Activated naive CD8-positive, alpha-beta T cell treated with anti-CD3 and anti-CD28 coated beads, Interleukin-2, amount 50 U/mL, for 16 hours (primary cell): ENCODE data around the gene RBKS.

Experiments
- DNase-seq: peaks from one replicate; pipeline ENCODE4 v3.0.0-alpha.2; 2020; ENCODE audit warnings: low read depth, low spot score

Gene RBKS

DNA sequence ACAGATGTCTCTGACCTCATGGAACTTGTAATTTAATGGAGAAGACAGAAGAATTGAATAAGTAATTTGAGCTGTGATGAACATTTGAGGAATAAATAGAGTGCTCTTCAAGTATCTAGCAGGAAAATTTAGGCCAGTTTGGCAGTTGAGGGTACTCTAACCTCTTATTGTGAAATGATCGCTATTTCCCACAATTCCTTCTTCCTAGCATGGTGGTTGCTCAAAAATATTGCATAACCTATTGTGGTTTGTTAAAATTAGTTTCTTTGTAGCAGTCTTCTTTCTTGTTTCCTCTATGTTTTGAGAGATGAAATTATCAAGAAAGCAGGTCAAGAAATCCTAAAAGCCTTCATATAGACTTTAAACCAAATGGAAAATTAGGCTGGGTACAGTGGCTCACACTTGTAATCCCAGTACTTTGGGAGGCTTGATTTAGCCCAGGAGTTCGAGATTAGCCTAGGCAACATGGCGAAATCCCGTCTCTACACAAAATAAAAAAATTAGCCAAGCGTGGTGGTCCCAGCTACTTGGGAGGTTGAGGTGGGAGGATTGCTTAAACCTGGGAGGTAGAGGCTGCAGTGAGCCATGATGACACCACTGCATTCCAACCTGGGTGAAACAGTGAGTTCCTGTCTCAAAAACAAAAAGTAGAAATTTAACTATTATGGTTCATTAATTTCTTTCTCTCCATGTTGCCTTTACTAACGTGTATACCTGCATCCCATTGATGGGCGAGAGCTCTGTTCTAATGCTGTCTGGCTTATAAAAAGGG lies 58.7 kb downstream of the RBKS start:
- no peak for DNase-seq

GRCh38 chr2:27830656-27831055 lies 59.5 kb downstream of the RBKS start:
- no peak for DNase-seq

GRCh38 chr2:27829791-27830190 lies 60.4 kb downstream of the RBKS start:
- DNase-seq = no peak

GRCh38 chr2:27828305-27828704 lies 61.9 kb downstream of the RBKS start:
- no peak for DNase-seq

GRCh38 chr2:27824401-27824800 lies 65.8 kb downstream of the RBKS start:
- DNase-seq = no peak

DNA sequence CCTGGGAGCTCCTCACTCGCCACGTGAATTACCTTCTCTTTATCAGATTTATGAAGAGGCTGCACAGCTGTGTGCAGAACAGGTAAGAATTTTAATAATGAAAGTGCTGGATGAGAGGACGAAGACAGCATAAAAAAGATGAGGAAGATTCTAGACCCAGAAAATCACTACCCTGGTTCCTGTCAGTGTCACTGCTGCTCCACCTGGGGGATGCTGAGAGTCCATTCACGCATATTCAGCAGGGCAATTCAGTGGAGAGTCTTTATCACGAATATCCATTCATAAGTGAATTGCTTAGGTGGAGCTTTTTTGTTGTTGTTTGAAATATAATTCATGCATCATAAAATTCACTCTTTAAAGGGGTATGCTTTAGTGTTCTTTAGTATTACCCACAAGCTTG lies 66.6 kb downstream of the RBKS start:
- no peak for DNase-seq

- DNase-seq = no peak
Observed at GRCh38 chr2:27823135-27823534, 67.1 kb downstream of the RBKS start.

GRCh38 chr2:27822049-27822448 lies 68.1 kb downstream of the RBKS start:
- DNase-seq = no peak

DNA sequence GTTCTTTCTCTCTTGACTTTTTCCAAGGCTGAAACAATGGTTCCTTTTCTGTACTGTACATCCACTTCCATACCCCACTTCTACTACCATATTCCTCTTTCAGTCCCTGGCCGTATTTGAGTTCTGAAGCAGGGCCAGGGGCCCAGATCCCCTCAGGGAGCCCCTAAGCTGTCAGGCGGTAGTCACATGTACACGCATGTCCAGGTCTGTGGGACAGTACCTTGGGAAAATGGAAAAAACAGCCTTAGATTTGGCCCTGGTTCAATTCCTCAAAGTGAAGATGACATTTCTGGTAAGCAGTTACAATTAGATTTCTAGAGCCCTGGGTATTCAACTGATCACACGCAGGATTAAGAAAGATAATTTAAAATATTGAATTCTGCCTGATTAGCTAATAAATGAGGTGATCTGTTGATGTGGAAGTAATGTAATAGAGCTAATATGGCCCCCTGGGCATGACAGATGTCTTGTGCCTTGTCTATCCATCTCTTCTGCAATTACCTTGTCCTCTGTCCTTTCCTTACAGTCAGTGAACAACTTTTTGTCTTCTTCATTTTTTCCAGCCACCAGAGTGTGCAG lies 74.2 kb downstream of the RBKS start:
- no peak for DNase-seq

- DNase-seq = no peak
Observed at GRCh38 chr2:27814758-27815157, 75.4 kb downstream of the RBKS start.

DNA sequence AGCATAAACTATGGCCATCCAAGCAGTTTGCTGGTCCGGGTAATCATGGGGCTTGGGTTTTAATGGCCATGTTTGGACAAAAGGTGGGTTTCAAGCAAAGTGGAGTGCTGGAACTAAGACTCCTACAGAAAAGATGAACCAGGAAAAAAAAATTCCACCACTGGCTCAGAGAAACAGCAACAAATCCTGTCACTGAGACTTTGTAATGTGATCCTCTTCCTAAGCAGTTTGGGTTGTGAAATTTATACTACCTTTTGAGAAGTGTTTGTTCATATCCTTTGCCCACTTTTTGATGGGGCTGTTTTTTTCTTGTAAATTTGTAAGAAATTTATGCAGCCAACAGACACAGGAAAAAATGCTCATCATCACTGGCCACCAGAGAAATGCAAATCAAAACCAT lies 78.4 kb downstream of the RBKS start:
- DNase-seq = no peak

DNA sequence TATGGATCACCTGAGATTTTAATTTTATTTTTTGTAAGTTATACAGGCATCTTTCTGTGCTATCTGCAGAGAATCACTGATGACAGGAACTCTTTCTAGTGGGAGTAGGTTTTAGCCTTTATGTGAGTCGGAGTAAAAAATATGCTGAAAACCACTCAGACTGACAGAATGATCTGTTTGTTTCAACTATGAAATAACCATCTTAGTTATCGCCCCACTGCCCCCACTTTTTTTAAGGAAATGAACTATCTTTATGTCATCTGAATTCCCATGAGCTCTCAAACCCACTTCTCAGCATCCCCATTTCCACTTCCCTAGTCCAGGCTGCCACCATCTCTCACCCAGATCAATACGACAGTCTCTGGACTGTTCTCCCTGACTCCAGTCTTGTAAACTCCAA lies 79.7 kb downstream of the RBKS start:
- DNase-seq = no peak

DNA sequence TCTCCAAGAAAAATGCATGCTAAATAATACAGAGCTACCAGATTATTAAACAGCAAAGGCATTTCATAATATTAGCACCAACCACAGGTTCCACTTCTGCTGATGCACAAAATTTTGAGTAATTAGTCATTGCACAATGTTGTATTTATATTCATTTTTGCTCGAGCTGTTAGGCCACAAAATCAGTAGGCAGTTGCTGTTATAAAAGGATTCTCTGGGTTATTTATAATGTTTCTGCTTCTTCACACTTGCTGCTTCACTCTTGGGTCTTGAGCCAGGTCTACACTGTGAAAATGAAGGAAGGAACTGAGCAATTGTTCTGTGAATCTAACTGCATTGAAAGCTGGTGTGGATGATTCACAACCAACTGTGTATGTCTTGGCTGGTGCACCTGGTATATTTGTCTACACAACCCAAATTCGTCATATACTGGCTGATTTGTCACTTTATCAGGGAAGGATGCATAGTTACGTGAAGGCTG lies 80.4 kb downstream of the RBKS start:
- no peak for DNase-seq

DNA sequence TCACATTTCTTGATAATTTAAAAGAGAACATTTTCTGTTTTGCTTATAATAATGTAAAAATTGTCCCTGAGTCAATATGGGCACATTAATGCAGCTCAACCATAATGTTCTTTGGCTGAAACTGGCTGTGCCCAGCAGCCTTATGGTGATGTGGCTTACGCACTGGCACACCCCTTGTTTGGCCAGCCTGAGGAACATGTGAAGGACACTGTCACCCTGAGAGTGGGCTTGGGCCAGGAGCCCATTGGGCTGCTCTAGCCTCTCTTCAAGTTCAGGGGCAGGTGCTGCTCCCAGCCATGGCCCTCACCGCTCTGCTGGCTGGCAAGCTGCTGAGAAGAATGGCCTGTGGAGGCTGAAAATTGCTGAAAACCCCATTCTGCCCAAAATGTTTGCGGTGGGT lies 81.2 kb downstream of the RBKS start:
- no peak for DNase-seq

- no peak for DNase-seq
Observed at GRCh38 chr2:27808418-27808817, 81.8 kb downstream of the RBKS start.

GRCh38 chr2:27807476-27807875 lies 82.7 kb downstream of the RBKS start:
- DNase-seq = no peak

- DNase-seq = no peak
Observed at GRCh38 chr2:27806311-27807059, 83.7 kb downstream of the RBKS start.

DNA sequence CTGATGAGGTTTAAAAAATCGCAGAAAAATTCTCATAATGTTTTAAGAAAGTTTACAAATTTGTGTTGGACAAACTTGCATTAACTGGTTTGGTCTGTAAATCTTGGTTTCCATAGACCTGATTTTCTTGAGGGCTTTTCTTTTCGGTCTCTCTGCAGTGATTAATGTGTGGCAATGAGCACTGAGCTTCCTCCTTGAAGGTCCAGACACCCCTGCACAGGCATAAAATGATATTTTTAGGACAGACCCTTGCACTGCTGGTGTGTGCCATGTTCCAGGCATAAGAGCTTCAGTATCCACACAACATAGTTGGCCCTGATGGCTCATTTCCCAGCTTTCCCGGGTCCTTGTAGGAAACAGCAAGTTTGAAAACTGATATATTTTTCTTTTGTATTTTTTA lies 85.0 kb downstream of the RBKS start:
- DNase-seq = no peak

GRCh38 chr2:27804146-27804545 lies 86.0 kb downstream of the RBKS start:
- no peak for DNase-seq

DNA sequence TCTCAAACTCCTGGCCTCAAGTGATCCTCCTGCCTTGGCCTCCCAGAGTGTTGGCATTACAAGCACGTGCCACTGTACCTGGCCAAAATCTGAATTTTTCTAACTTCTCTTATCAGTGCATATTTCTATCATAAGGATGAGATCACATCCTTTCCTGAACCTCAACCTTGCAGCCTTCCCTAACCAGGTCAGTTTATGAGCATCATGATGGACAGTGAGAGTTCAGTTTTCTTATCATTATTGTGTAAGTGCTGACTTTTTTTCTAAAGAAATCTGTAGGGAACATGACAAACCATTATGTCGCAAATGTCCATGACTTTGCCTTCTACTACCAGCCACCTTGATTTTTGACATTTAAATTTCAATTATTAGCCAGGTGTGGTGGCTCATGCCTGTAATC lies 87.1 kb downstream of the RBKS start:
- DNase-seq = no peak

DNA sequence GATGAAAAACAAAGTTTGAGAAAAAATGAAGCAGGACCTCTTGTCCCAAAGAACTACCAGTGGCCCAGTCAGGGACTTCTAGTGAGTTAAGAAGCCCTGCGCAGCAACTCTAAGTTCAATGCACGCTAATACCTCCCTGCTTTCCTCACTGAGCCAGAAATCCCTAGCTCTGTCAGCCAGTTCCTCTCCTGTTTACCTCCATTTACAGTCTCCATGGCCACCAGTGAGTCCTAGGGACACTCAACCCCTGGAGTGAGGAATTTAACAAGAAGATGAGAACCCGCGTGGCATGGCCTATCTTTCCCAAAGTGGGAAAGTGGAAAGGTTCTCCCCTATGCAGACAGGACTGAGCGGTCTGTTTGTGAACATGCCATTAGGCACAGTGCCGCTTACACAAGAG lies 87.6 kb downstream of the RBKS start:
- no peak for DNase-seq

- DNase-seq = no peak
Observed at GRCh38 chr2:27800856-27801255, 89.3 kb downstream of the RBKS start.

DNA sequence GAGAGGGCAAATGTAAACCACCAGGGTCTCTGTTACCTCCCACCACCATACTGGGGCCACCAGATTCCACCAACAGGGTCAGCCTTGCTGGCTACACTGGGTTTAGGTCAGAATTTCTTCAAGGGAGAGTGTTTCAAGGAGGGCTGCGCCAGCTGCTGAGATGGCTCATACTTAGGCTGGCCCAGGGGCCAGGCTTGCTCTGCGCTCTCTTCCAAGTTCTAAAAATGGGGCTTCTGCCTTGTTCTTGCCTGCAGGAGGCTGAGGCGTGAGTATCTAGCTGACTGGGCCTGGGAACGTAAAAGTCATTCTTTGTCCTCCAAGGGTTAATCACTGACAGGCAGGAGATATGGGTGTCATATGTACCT lies 90.6 kb downstream of the RBKS start:
- no peak for DNase-seq
